ENCODE results near the gene KLHDC1. TPM values are rescaled to one million over a fixed set of nuclear protein-coding genes. Genes with fewer than 3 reads are reported as not detected.
"Not testable (repeated sequence)": the region's sequence is repeated elsewhere in the genome, so short reads cannot be mapped to it uniquely, and the experiment has no call there.

Gene KLHDC1
- total and polyA plus RNA-seq, 8 donors = 3.5 to 9.4 (median 6.5) TPM

GRCh38 chr14:49774106-49774505 lies 81.2 kb downstream of the KLHDC1 start:
- Histone ChIP-seq H3K4me3 (no peak overlapping the region), H3K27me3 (no peaks in the 10 kb centered on the region), H3K36me3 (peaks cover 2 to 68% of the 10 kb centered on the region in 2 donors), H3K4me1 (peaks cover 9 to 25% of the 10 kb centered on the region in 2 donors), H3K9me3 (no peaks in the 10 kb centered on the region), H3K27ac (no peak overlapping the region)
- intact Hi-C loops (cut with DNase I) = no loop called here
- DNase-seq (no peak), ATAC-seq (no peak)
- TF ChIP-seq CTCF (IDR thresholded peaks at IDR 0.05) = no peak

GRCh38 chr14:49778421-49778820 lies 85.5 kb downstream of the KLHDC1 start:
- Histone ChIP-seq H3K36me3 (peaks cover 7 to 96% of the 10 kb centered on the region in 2 donors), H3K27ac (no peak overlapping the region), H3K4me3 (no peak overlapping the region), H3K27me3 (no peaks in the 10 kb centered on the region), H3K9me3 (no peaks in the 10 kb centered on the region), H3K4me1 (no peaks in the 10 kb centered on the region)
- intact Hi-C loops (cut with DNase I) = no loop called here
- no peak for DNase-seq
- no peak for TF ChIP-seq CTCF (IDR thresholded peaks at IDR 0.05)
- ATAC-seq = no peak

- H3K4me3 ChIP-seq; intact Hi-C loops (cut with DNase I); H3K27ac ChIP-seq; H3K4me1 ChIP-seq; H3K27me3 ChIP-seq; DNase-seq; H3K9me3 ChIP-seq; ATAC-seq: not testable (repeated sequence)
- H3K36me3 ChIP-seq = peaks cover 7 to 99% of the 10 kb centered on the region in 2 donors
Measured at GRCh38 chr14:49781040-49781439, 88.1 kb downstream of the KLHDC1 start.

GRCh38 chr14:49783394-49784014 lies 90.6 kb downstream of the KLHDC1 start:
- no peak overlapping the region for H3K4me3 ChIP-seq
- no peaks in the 10 kb centered on the region for H3K9me3 ChIP-seq
- no peaks in the 10 kb centered on the region for H3K4me1 ChIP-seq
- DNase-seq (no peak), ATAC-seq (no peak)
- H3K27ac ChIP-seq = no peak overlapping the region
- no peaks in the 10 kb centered on the region for H3K27me3 ChIP-seq
- peaks cover 7 to 100% of the 10 kb centered on the region in 2 donors for H3K36me3 ChIP-seq
- TF ChIP-seq CTCF (IDR thresholded peaks at IDR 0.05) = no peak
- intact Hi-C loops (cut with DNase I) = no loop called here

- intact Hi-C loops (cut with DNase I) = no loop called here
- Histone ChIP-seq H3K4me1 (no peaks in the 10 kb centered on the region), H3K9me3 (no peaks in the 10 kb centered on the region), H3K27me3 (no peaks in the 10 kb centered on the region), H3K27ac (no peak overlapping the region), H3K4me3 (no peak overlapping the region), H3K36me3 (peaks cover 0 to 100% of the 10 kb centered on the region in 2 donors)
- TF ChIP-seq CTCF (IDR thresholded peaks at IDR 0.05) = no peak
- DNase-seq = no peak
- no peak for ATAC-seq
Measured at GRCh38 chr14:49786315-49786714, 93.4 kb downstream of the KLHDC1 start.

GRCh38 chr14:49792618-49793017 lies 99.7 kb downstream of the KLHDC1 start:
- no peak for TF ChIP-seq CTCF (IDR thresholded peaks at IDR 0.05)
- Histone ChIP-seq H3K27me3 (no peaks in the 10 kb centered on the region), H3K9me3 (no peaks in the 10 kb centered on the region), H3K4me3 (no peak overlapping the region), H3K4me1 (no peaks in the 10 kb centered on the region), H3K36me3 (peaks cover 4 to 99% of the 10 kb centered on the region in 2 donors), H3K27ac (no peak overlapping the region)
- no peak for DNase-seq
- intact Hi-C loops (cut with DNase I) = no loop called here
- no peak for ATAC-seq

All from left lung (tissue), 10 donors.